ENCODE measurements around the gene HCN1.

GRCh38 chr5:45355189-45355992 is 340.8 kb downstream of the HCN1 start:
- no peak for TF ChIP-seq POLR2A (IDR thresholded peaks at IDR 0.05; ENCODE audit: low read length)
- no peak for TF ChIP-seq GATA1 (IDR thresholded peaks at IDR 0.05; ENCODE audit: low read depth, low read length)
